ENCODE results near the gene AQP12B. TPM values are rescaled to one million over a fixed set of nuclear protein-coding genes. Genes with fewer than 3 reads are reported as not detected.

AQP12B gene
- total and polyA plus RNA-seq, 10 of the 15 experiments (the other 5 are each of a cell fraction or from before 2014, with no cell fraction given): not detected

- in situ Hi-C loops (cut with MboI) (no loop called here), intact Hi-C loops (cut with micrococcal nuclease; ENCODE audit: unreplicated experiment) (no loop called here)
- TF ChIP-seq MEF2A (IDR thresholded peaks at IDR 0.05; ENCODE audit: insufficient read depth, low read depth, low read length) (no peak), SIN3A (IDR thresholded peaks at IDR 0.05; ENCODE audit: low read depth, low read length) (no peak), JUND (IDR thresholded peaks at IDR 0.05; ENCODE audit: low read depth, low read length) (no peak), E2F4 (IDR thresholded peaks at IDR 0.05; ENCODE audit: low read depth, low read length) (no peak), NFYB (IDR thresholded peaks at IDR 0.05; ENCODE audit: insufficient read depth, low read depth, low read length) (no peak), HDGF (IDR thresholded peaks at IDR 0.05) (no peak), NR2C1 (IDR thresholded peaks at IDR 0.05) (no peak), PBX3 (IDR thresholded peaks at IDR 0.05; ENCODE audit: insufficient replicate concordance, low read depth, low read length) (no peak)
- CTCF ChIA-PET: no interaction called here
- H3K9me3 ChIP-seq (replicated peaks; ENCODE audit: control insufficient read depth, insufficient read depth, low read length): peaks cover 8% of the 10 kb centered on the region
- DNase-seq (ENCODE audit: low read depth, low spot score) (no peak), FAIRE-seq (no peak), ATAC-seq (no peak)
- H3K27me3 ChIP-seq (replicated peaks in 1 of 2; ENCODE audit: control insufficient read depth in 2 of 2, insufficient read depth in 2 of 2, low read length in 1 of 2): peaks cover 0 to 7% of the 10 kb centered on the region in 2 experiments
- SMC1A ChIA-PET (ENCODE audit: uncharacterized antibody, unreplicated experiment): no interaction called here
- POLR2A ChIA-PET: no interaction called here
- no peaks in the 10 kb centered on the region for H4K20me1 ChIP-seq (ENCODE audit: control insufficient read depth, insufficient read depth)
- no peaks in the 10 kb centered on the region for H3K36me3 ChIP-seq (ENCODE audit: control insufficient read depth in 2 of 2, insufficient read depth in 2 of 2, low read length in 1 of 2)
- H3K9ac ChIP-seq (ENCODE audit: control insufficient read depth, insufficient read depth, low read length): no peak overlapping the region
- no TSS peak for BruUV-seq (replicated peaks)
- H3K4me2 ChIP-seq (ENCODE audit: control insufficient read depth, insufficient read depth): no peak overlapping the region
- no peaks in the 10 kb centered on the region for H3K79me2 ChIP-seq (ENCODE audit: control insufficient read depth, insufficient read depth, low read length)
- no peak overlapping the region for H3K27ac ChIP-seq (ENCODE audit: control insufficient read depth, insufficient read depth)
- no peak overlapping the region for H3K4me3 ChIP-seq
- RAD21 ChIA-PET (ENCODE audit: unreplicated experiment): no interaction called here
- WGBS (ENCODE audit: insufficient coverage, insufficient replicate concordance, low lambda C conversion rate, missing lambda C conversion rate): 68% methylated on average over 30 of the region's 30 CpGs
- no peaks in the 10 kb centered on the region for H3K4me1 ChIP-seq (ENCODE audit: control insufficient read depth, insufficient read depth, low read length)
- no peak overlapping the region for H2AFZ ChIP-seq (ENCODE audit: control insufficient read depth, low read depth, low read length)
Measured at GRCh38 chr2:240646900-240647502, 35.7 kb downstream of the AQP12B start.
